Ramos (cell line): ENCODE data around the gene AK1.

ENCODE experiments used
- in situ Hi-C: fragments of 300-500 bp; cut with MboI; formaldehyde crosslinking; loops from one replicate; pipeline ENCODE4 v1.14.3; 2022; ENCODE audit warnings: low sequenced_read_pairs; ENCODE audit not compliant: unreplicated experiment

The AK1 gene

GRCh38 chr9:127910613-127911205 lies 33.2 kb upstream of the AK1 start:
- in situ Hi-C loops = loop anchor here (5.0 kb wide), 1 partner anchor 128 kb away; no protein-coding TSS in a partner anchor

- in situ Hi-C loops = loop anchor here (5.0 kb wide), 1 partner anchor 128 kb away; no protein-coding TSS in a partner anchor
Observed at GRCh38 chr9:127909839-127910273, 32.4 kb upstream of the AK1 start.

GRCh38 chr9:127908660-127908926 lies 31.1 kb upstream of the AK1 start:
- in situ Hi-C loops = no loop called here

- in situ Hi-C loops = no loop called here
Observed at GRCh38 chr9:127907867-127908659, 30.6 kb upstream of the AK1 start.

- in situ Hi-C loops = no loop called here
Observed at GRCh38 chr9:127905788-127906191, 28.3 kb upstream of the AK1 start.

- in situ Hi-C loops = no loop called here
Observed at GRCh38 chr9:127905004-127905728, 27.7 kb upstream of the AK1 start.

GRCh38 chr9:127904561-127905003 lies 27.1 kb upstream of the AK1 start:
- in situ Hi-C loops = no loop called here

- in situ Hi-C loops = no loop called here
Observed at GRCh38 chr9:127903557-127904475, 26.3 kb upstream of the AK1 start.

- in situ Hi-C loops = no loop called here
Observed at GRCh38 chr9:127899128-127899943, 21.9 kb upstream of the AK1 start, which contains the start of gene ST6GALNAC6. TSS of gene ST6GALNAC6 (minus strand) at chr9:127899603. CDS start at chr9:127897981, 1,622 bp downstream.

GRCh38 chr9:127898433-127899127 lies 21.1 kb upstream of the AK1 start:
- in situ Hi-C loops = no loop called here

- in situ Hi-C loops = no loop called here
Observed at GRCh38 chr9:127897193-127897692, 19.8 kb upstream of the AK1 start.

GRCh38 chr9:127896395-127897192 lies 19.1 kb upstream of the AK1 start:
- in situ Hi-C loops = no loop called here

GRCh38 chr9:127895811-127896210 lies 18.3 kb upstream of the AK1 start:
- in situ Hi-C loops = no loop called here

- in situ Hi-C loops = no loop called here
Observed at GRCh38 chr9:127893392-127893791, 15.9 kb upstream of the AK1 start.

- in situ Hi-C loops = no loop called here
Observed at GRCh38 chr9:127892831-127893230, 15.4 kb upstream of the AK1 start.

GRCh38 chr9:127890053-127890452 lies 12.6 kb upstream of the AK1 start:
- in situ Hi-C loops = no loop called here

- in situ Hi-C loops = no loop called here
Observed at GRCh38 chr9:127887792-127888191, 10.3 kb upstream of the AK1 start.
